Fibroblast of pulmonary artery (primary cell): ENCODE results near the gene LAMB4.
A peak's percentile ranks its signal among the peaks of the same experiment; 100 is the strongest.

Experiments
- DNase-seq: peaks from one replicate; pipeline ENCODE4 v3.0.0-alpha.2; 2010; ENCODE audit warnings: low read depth
- H3K4me3 ChIP-seq: replicated peaks from 2 replicates; pipeline ENCODE4 v1.5.1; 2011; ENCODE audit warnings: low read depth, mild to moderate bottlenecking, control low read depth, low read length, moderate library complexity
- TF ChIP-seq, protein P1 (sequence below): IDR thresholded peaks from 2 replicates; pipeline ENCODE4 v1.5.1; 2011; ENCODE audit warnings: mild to moderate bottlenecking, control low read depth, low read length, inconsistent platforms; ENCODE audit errors: missing control alignments

Gene LAMB4

GRCh38 chr7:108086546-108086945, 43.6 kb downstream of the LAMB4 start:
- no peak overlapping the region for H3K4me3 ChIP-seq
- DNase-seq: no peak
- TF ChIP-seq, protein P1, sequence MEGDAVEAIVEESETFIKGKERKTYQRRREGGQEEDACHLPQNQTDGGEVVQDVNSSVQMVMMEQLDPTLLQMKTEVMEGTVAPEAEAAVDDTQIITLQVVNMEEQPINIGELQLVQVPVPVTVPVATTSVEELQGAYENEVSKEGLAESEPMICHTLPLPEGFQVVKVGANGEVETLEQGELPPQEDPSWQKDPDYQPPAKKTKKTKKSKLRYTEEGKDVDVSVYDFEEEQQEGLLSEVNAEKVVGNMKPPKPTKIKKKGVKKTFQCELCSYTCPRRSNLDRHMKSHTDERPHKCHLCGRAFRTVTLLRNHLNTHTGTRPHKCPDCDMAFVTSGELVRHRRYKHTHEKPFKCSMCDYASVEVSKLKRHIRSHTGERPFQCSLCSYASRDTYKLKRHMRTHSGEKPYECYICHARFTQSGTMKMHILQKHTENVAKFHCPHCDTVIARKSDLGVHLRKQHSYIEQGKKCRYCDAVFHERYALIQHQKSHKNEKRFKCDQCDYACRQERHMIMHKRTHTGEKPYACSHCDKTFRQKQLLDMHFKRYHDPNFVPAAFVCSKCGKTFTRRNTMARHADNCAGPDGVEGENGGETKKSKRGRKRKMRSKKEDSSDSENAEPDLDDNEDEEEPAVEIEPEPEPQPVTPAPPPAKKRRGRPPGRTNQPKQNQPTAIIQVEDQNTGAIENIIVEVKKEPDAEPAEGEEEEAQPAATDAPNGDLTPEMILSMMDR: no peak

DNA sequence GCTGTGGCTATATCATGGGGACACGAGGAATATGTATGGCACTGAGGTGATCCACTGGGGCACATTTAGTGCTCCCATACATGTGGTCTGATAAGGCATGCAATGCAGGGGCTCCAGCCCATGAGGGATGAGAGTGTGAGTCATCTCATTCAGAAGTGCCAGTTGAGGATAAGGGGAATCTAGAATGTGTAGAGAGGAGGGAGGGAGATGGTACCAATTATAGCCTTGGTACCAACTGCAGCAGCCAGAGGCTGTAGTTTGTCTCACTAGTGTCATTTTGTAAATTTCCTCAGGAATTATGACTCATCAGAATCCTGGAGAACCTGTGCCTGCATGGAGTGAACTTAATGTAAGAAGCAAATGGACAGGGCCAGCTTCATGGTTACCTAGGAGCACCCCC, 46.2 kb downstream of the LAMB4 start:
- TF ChIP-seq, protein P1: no peak
- peak; percentile 44 for DNase-seq
- H3K4me3 ChIP-seq: no peak overlapping the region

DNA sequence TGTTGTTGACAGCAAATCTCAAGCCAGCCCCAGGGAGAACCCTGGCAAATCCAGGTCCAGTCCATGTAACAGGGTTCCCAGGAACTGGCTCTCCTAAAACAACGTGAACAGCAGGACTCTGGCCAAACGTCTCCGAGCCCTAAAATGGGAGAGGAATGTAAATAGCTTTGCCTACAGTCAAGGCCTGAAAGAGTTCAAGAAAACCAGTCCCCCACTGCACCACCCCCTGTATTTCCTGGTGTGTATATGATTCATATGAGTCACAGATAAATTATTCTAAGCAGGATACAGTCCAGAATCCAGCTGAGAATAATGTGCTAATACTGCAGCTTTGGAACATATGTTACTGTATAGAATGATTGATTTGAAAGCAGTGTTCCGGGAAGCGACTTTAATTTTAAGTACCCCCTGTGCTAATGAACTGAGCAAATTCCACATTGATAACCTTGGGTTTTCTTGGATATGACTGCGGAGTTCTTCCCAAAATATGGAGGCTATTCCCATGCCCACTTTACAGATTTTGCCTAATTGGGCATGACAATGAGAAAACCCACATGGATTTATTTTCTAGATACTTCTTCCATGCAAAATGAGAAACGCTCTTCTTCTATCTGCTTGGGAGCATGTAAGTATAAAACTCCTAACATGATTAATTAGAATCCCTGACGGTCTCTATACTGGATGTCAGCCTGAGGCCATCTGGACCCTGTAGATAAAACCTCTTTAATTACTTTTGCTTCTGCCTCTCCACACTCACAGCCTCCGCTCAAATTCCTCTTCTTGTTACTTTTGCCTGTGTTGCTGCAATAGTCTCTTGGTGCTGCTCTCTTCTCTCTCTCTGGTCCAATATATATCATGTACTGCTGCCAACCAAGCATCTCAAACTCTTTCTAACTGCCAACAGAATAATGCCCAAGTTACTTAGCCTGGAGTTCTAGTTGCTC, 50.2 kb downstream of the LAMB4 start:
- TF ChIP-seq, protein P1: no peak
- DNase-seq: peak; percentile 91
- H3K4me3 ChIP-seq: no peak overlapping the region

GRCh38 chr7:108079276-108079647, 50.9 kb downstream of the LAMB4 start:
- TF ChIP-seq, protein P1: no peak
- H3K4me3 ChIP-seq: no peak overlapping the region
- no peak for DNase-seq

GRCh38 chr7:108078691-108079090, 51.5 kb downstream of the LAMB4 start:
- no peak overlapping the region for H3K4me3 ChIP-seq
- TF ChIP-seq, protein P1: no peak
- DNase-seq: no peak

- no peak overlapping the region for H3K4me3 ChIP-seq
- TF ChIP-seq, protein P1: no peak
- DNase-seq: peak; percentile 52
Measured at GRCh38 chr7:108078211-108078673, 51.9 kb downstream of the LAMB4 start.
